ENCODE measurements around the gene APEX1. TPM values are rescaled to one million over a fixed set of nuclear protein-coding genes. Genes with fewer than 3 reads are reported as not detected.

Gene APEX1
- total RNA-seq, 1 experiment from 2014 or later, result 340 TPM

GRCh38 chr14:20477211-20477876, 22.3 kb downstream of the APEX1 start:
- H4K8ac ChIP-seq (replicated peaks; ENCODE audit: insufficient read length, low read depth, low read length), result no peak overlapping the region
- H3K56ac ChIP-seq (ENCODE audit: insufficient read length, low read depth, low read length), result no peak overlapping the region
- Mint-ChIP-seq H3K36me3 (ENCODE audit: insufficient read depth in 1 of 3, low read depth in 3 of 3) (peaks cover 40 to 60% (median 59%) of the 10 kb centered on the region in 3 experiments; a peak in 6 of 7 replicates), H3K9me3 (no peaks in the 10 kb centered on the region), H3K4me3 (no peak overlapping the region), H3K4me1 (peaks cover 12 to 15% of the 10 kb centered on the region in 2 experiments), H3K27ac (no peak overlapping the region), H3K27me3 (ENCODE audit: low read depth) (no peaks in the 10 kb centered on the region)
- peaks cover 1% of the 10 kb centered on the region for H3K79me1 ChIP-seq (ENCODE audit: insufficient read depth, low read depth, low read length, poor library complexity, severe bottlenecking)
- no peak overlapping the region for H2BK5ac ChIP-seq (ENCODE audit: insufficient read length, low read length)
- no peaks in the 10 kb centered on the region for H3K9me3 ChIP-seq (ENCODE audit: control insufficient read depth, low read depth, low read length)
- H4K91ac ChIP-seq (ENCODE audit: insufficient read length, low read depth, low read length), result no peak overlapping the region
- DNase-seq, result no peak
- TF ChIP-seq CTCF (conservative IDR thresholded peaks at IDR 0.05), result no peak
- H4K5ac ChIP-seq (ENCODE audit: insufficient read length, low read depth, low read length), result no peak overlapping the region
- H3K27me3 ChIP-seq (ENCODE audit: insufficient read depth, low read length), result no peaks in the 10 kb centered on the region
- WGBS (ENCODE audit: extremely low coverage, insufficient read length, low lambda C conversion rate), result no CpG with 5 or more reads among the region's 1 CpG
- H3K23me2 ChIP-seq (ENCODE audit: insufficient read length, low read depth, low read length, poor library complexity, severe bottlenecking), result no peaks in the 10 kb centered on the region
- H3K27ac ChIP-seq (ENCODE audit: insufficient read length, low read depth, low read length), result no peak overlapping the region
- no peak overlapping the region for H3K18ac ChIP-seq (ENCODE audit: insufficient read length, low read depth, low read length)
- H3K23ac ChIP-seq (ENCODE audit: insufficient read length, low read depth, low read length), result no peak overlapping the region
- no peak overlapping the region for H2AK5ac ChIP-seq (ENCODE audit: insufficient read length, low read length)
- no peak overlapping the region for H2BK20ac ChIP-seq (ENCODE audit: low read depth, low read length, poor library complexity, severe bottlenecking)
- no peak overlapping the region for H3T11ph ChIP-seq (ENCODE audit: low read length)
- no peak overlapping the region for H3K4me2 ChIP-seq (ENCODE audit: insufficient read depth, insufficient read length, low read length)
- no peak overlapping the region for H3K9ac ChIP-seq (ENCODE audit: extremely low read depth, insufficient read length, low read length)
- no peak overlapping the region for H2AFZ ChIP-seq (ENCODE audit: low read length)
- no peaks in the 10 kb centered on the region for H3K79me2 ChIP-seq (ENCODE audit: insufficient read depth, low read length)
- H2BK12ac ChIP-seq (ENCODE audit: insufficient read length, low read depth, low read length), result no peak overlapping the region
- no peak overlapping the region for H2BK15ac ChIP-seq (ENCODE audit: low read depth, low read length)
- no peaks in the 10 kb centered on the region for H4K20me1 ChIP-seq (ENCODE audit: control insufficient read depth, insufficient read depth, insufficient read length)
- H3K4me1 ChIP-seq (ENCODE audit: insufficient read depth, low read length), result peaks cover 2% of the 10 kb centered on the region; the same call in 1 of the 2 replicates
- no peak overlapping the region for H2BK120ac ChIP-seq (ENCODE audit: low read depth, low read length, poor library complexity, severe bottlenecking)
- no peak overlapping the region for H3K14ac ChIP-seq (ENCODE audit: insufficient read depth, low read length)
- H3K4ac ChIP-seq (ENCODE audit: low read depth, low read length), result no peak overlapping the region

All from H9 (cell line).